K562 (cell line): Measurements from ENCODE around the gene KNCN. TPM values are rescaled to one million over a fixed set of nuclear protein-coding genes. Genes with fewer than 3 reads are reported as not detected.

ENCODE experiments used
- ATAC-seq: fragments of 200-7000 bp; cut with Tn5 transposase; 3 replicates; pipeline ENCODE4 v1.9.1; 2020; ENCODE audit warnings: moderate library complexity
- BruUV-seq: library from RNA; stranded (reverse); fragments of 400-500 nt; replicated peaks from 2 replicates; lab custom pipeline; 2021; lab: Mats Ljungman, UMichigan
- CTCF ChIA-PET: fragments of 300-600 bp; formaldehyde crosslinking; extraction: SDS; loops from one replicate; lab custom pipeline; 2021; ENCODE audit warnings: low intra/inter-chr PET ratio; lab: Yijun Ruan, JAX
- POLR2A ChIA-PET: fragments of 300-600, 350-650 bp; sonication (Branson Sonifier 250); formaldehyde crosslinking; extraction: SDS; loops from one replicate; lab custom pipeline; 2021; ENCODE audit warnings: antibody characterized with exemption, inconsistent platforms; lab: Yijun Ruan, JAX
- DNase-seq, 4 experiments: peaks; one replicate each; pipeline versions ENCODE4 v3.0.0 to v3.0.0-alpha.2; 2011 to 2018; ENCODE audit warnings: low spot score in 3 of 4, mixed read lengths in 3 of 4; ENCODE audit errors: extremely low read depth in 1 of 4
- FAIRE-seq: peaks from 2 replicates; lab custom pipeline; 2011; peaks lifted over from hg19 to GRCh38; lab: Jason Lieb, UNC
- H2AFZ ChIP-seq: 2 replicates; pipeline ENCODE4 v1.6.0; 2011; ENCODE audit warnings: low read depth, low read length, control low read depth, inconsistent platforms
- H3K27ac ChIP-seq: fragments of 200-600 bp; 3 replicates; pipeline ENCODE4 v1.8.0; 2011; ENCODE audit warnings: low read depth, mild to moderate bottlenecking, control low read depth, inconsistent platforms, low read length, moderate library complexity, mixed read lengths; ENCODE audit errors: extremely low read depth
- H3K27me3 ChIP-seq, 2 experiments: fragments of 300-600 bp in 1 of 2; 2 replicates in 1 of 2; 3 replicates in 1 of 2; pipeline versions ENCODE4 v1.6.0 to v1.8.0; 2011; ENCODE audit warnings: inconsistent platforms in 2 of 2, low read length in 2 of 2, mild to moderate bottlenecking in 1 of 2, mixed read lengths in 1 of 2, moderate library complexity in 1 of 2; ENCODE audit not compliant: control insufficient read depth in 2 of 2, insufficient read depth in 2 of 2
- H3K36me3 ChIP-seq: fragments of 300-600 bp; 3 replicates; pipeline ENCODE4 v1.8.0; 2011; ENCODE audit warnings: mild to moderate bottlenecking, low read length, inconsistent platforms; ENCODE audit not compliant: control insufficient read depth, insufficient read depth
- H3K4me1 ChIP-seq, 2 experiments: fragments of 200-600 bp in 1 of 2; replicated peaks in 1 of 2; 2 replicates in 1 of 2; 3 replicates in 1 of 2; pipeline versions ENCODE4 v1.5.1 to v1.8.0; 2011; ENCODE audit warnings: inconsistent platforms in 2 of 2, low read length in 2 of 2, mild to moderate bottlenecking in 1 of 2, mixed read lengths in 1 of 2, moderate library complexity in 1 of 2; ENCODE audit not compliant: control insufficient read depth in 2 of 2, insufficient read depth in 2 of 2
- H3K4me2 ChIP-seq: 2 replicates; pipeline ENCODE4 v1.6.1; 2011; ENCODE audit warnings: low read length, control low read depth, inconsistent platforms, mixed read lengths; ENCODE audit not compliant: insufficient read depth
- H3K4me3 ChIP-seq: fragments of 200-600 bp; sonication (generic), shearing (Covaris generic); 2 replicates; pipeline ENCODE4 v1.5.1; 2016; ENCODE audit warnings: control low read depth, inconsistent platforms
- H3K79me2 ChIP-seq: fragments of 200-600 bp; 3 replicates; pipeline ENCODE4 v1.8.0; 2011; ENCODE audit warnings: low read length, inconsistent platforms; ENCODE audit not compliant: control insufficient read depth, insufficient read depth
- H3K9ac ChIP-seq, 2 experiments: 2 replicates each; pipeline versions ENCODE4 v1.6.0 to v1.6.1; 2011; ENCODE audit warnings: low read depth in 2 of 2, low read length in 2 of 2, control low read depth in 1 of 2, inconsistent platforms in 1 of 2, mild to moderate bottlenecking in 1 of 2, mixed read lengths in 1 of 2; ENCODE audit not compliant: insufficient read depth in 1 of 2
- H3K9me1 ChIP-seq: one replicate; pipeline ENCODE4 v1.6.0; 2011; ENCODE audit warnings: inconsistent platforms, mild to moderate bottlenecking, low read length, moderate library complexity; ENCODE audit not compliant: control insufficient read depth, insufficient read depth
- H3K9me3 ChIP-seq: replicated peaks from 2 replicates; pipeline ENCODE4 v1.5.1; 2011; ENCODE audit warnings: low read depth, low read length, inconsistent platforms; ENCODE audit not compliant: control insufficient read depth, insufficient read depth
- H4K20me1 ChIP-seq: replicated peaks from 2 replicates; pipeline ENCODE4 v1.6.1; 2011; ENCODE audit warnings: low read length, inconsistent platforms, mixed read lengths; ENCODE audit not compliant: control insufficient read depth, insufficient read depth
- DNMT1 ChIP-seq: fragments of 450-650 bp; IDR thresholded peaks from 2 replicates; pipeline ENCODE4 v1.6.1; 2016; ENCODE audit warnings: antibody characterized with exemption, mild to moderate bottlenecking
- ELK1 ChIP-seq: sonication (generic); formaldehyde crosslinking; IDR thresholded peaks from 2 replicates; pipeline ENCODE4 v1.8.1; 2022; ENCODE audit warnings: missing genetic modification reagents
- ESRRB ChIP-seq: fragments of 250-450 bp; sonication (Bioruptor Pico); IDR thresholded peaks from 2 replicates; pipeline ENCODE4 v1.5.0; 2020; ENCODE audit warnings: mild to moderate bottlenecking, moderate library complexity, borderline replicate concordance
- IFI16 ChIP-seq: fragments of 250-450 bp; sonication (Bioruptor Pico); IDR thresholded peaks from 2 replicates; pipeline ENCODE4 v2.1.2; 2022; ENCODE audit warnings: mild to moderate bottlenecking, inconsistent platforms
- MLX ChIP-seq, 2 experiments: fragments of 450-650 bp in 1 of 2; sonication (generic) in 1 of 2; formaldehyde crosslinking; conservative IDR thresholded peaks; 2 replicates each; pipeline versions ENCODE4 v1.4.0 to v1.8.1; 2020 to 2022; ENCODE audit warnings: mild to moderate bottlenecking in 1 of 2, missing genetic modification reagents in 1 of 2
- PTRF ChIP-seq: fragments of 450-650 bp; IDR thresholded peaks from 2 replicates; pipeline ENCODE4 v1.6.1; 2016; ENCODE audit warnings: mild to moderate bottlenecking, missing genetic modification characterization, missing compliant biosample characterization
- RBM17 ChIP-seq: fragments of 200-400 bp; formaldehyde crosslinking; IDR thresholded peaks from 2 replicates; pipeline ENCODE4 v1.6.1; 2017; ENCODE audit warnings: low read depth, mild to moderate bottlenecking, low read length, borderline replicate concordance
- RBM34 ChIP-seq: fragments of 200-400 bp; formaldehyde crosslinking; IDR thresholded peaks from 2 replicates; pipeline ENCODE4 v1.6.1; 2018; ENCODE audit warnings: low read length, borderline replicate concordance; ENCODE audit not compliant: insufficient read depth
- ZBTB1 ChIP-seq: sonication (generic); formaldehyde crosslinking; IDR thresholded peaks from 2 replicates; pipeline ENCODE4 v1.8.1; 2023; ENCODE audit warnings: missing genetic modification reagents, low read depth, mild to moderate bottlenecking, borderline replicate concordance
- ZNF551 ChIP-seq: fragments of 250-450 bp; sonication (Bioruptor Pico); IDR thresholded peaks from 2 replicates; pipeline ENCODE4 v1.5.0; 2021; ENCODE audit warnings: mild to moderate bottlenecking, moderate library complexity
- ZNF764 ChIP-seq: fragments of 250-450 bp; sonication (Bioruptor Pico); IDR thresholded peaks from 2 replicates; pipeline ENCODE4 v1.4.0; 2020; ENCODE audit warnings: low read depth, mild to moderate bottlenecking, moderate library complexity
- WGBS: fragments of 100-300 bp; shearing (Covaris generic); methylation state at CpG from one replicate; pipeline ENCODE4 v1.1.6; 2016; ENCODE audit warnings: low coverage, mixed read lengths; ENCODE audit not compliant: insufficient coverage; ENCODE audit errors: missing lambda C conversion rate; 5-methylcytosine and 5-hydroxymethylcytosine counted together
- in situ Hi-C: fragments of 300-500 bp; cut with MboI; formaldehyde crosslinking; loops from 4 replicates; pipeline ENCODE4 v1.15.0; 2018; ENCODE audit warnings: inconsistent platforms, mixed read lengths
- intact Hi-C: fragments of 100-400 bp; cut with micrococcal nuclease; formaldehyde crosslinking; loops from 2 replicates; pipeline ENCODE4 v1.14.2; 2022
- polyA plus RNA-seq, 8 experiments: library from polyadenylated mRNA; depleted of rRNA in 4 of 8; stranded (reverse) in 5 of 8; unstranded in 3 of 8; fragments of >200 nt; fragmentation: Nextera tagmentation in 2 of 8; fragmentation: Illumina TruSeq in 1 of 8; extraction: Ambion mirVana in 2 of 8; extraction: Trizol in 1 of 8; gene quantifications; 2 replicates each; pipeline versions ENCODE4 v1.2.1 to v1.2.3, GENCODE V29; 2011 to 2014; ENCODE audit warnings: inconsistent platforms in 1 of 8, missing spikeins in 1 of 8
- total RNA-seq, 7 experiments: library from RNA; depleted of rRNA in 6 of 7; stranded (reverse); fragments of >200 nt in 6 of 7; fragmentation: Illumina TruSeq in 2 of 7; extraction: Trizol in 2 of 7; gene quantifications; 2 replicates each; pipeline versions ENCODE4 v1.2.1 to v1.2.3, GENCODE V29; 2011 to 2021; ENCODE audit warnings: low replicate concordance in 1 of 7

The KNCN gene
- total and polyA plus RNA-seq, 9 of the 15 experiments (the other 6 are each of a cell fraction or from before 2014, with no cell fraction given) = not detected

- ATAC-seq (no peak), FAIRE-seq (no peak), DNase-seq (no peak)
- Histone ChIP-seq H3K4me2 (no peak overlapping the region), H4K20me1 (0 out of 2 replicates have a peak, but pooled peaks cover 4% of the 10 kb centered on the region), H2AFZ (no peak overlapping the region), H3K4me3 (no peak overlapping the region), H3K27me3 (no peaks in the 10 kb centered on the region), H3K36me3 (peaks cover 70% of the 10 kb centered on the region), H3K9ac (no peak overlapping the region), H3K79me2 (no peaks in the 10 kb centered on the region), H3K4me1 (peaks cover 10 to 36% of the 10 kb centered on the region in 2 experiments; a peak in 4 of 5 replicates), H3K27ac (no peak overlapping the region), H3K9me1 (no peaks in the 10 kb centered on the region), H3K9me3 (no peaks in the 10 kb centered on the region)
- CTCF ChIA-PET = no interaction called here
- POLR2A ChIA-PET = no interaction called here
- intact Hi-C loops = no loop called here
- BruUV-seq = no TSS peak
- 88% methylated on average over 12 of the region's 12 CpGs for WGBS
- in situ Hi-C loops = no loop called here
- no peak for TF ChIP-seq PTRF (tag)
- no peak for TF ChIP-seq ZBTB1 (CRISPR knock-in tag)
- TF ChIP-seq RBM34 = no peak
- no peak for TF ChIP-seq MLX (CRISPR knock-in tag; conservative IDR thresholded peaks at IDR 0.05)
- TF ChIP-seq ESRRB (CRISPR knock-in tag) = no peak
- TF ChIP-seq ZNF551 = no peak
- no peak for TF ChIP-seq ELK1
- TF ChIP-seq RBM17 = no peak
- TF ChIP-seq IFI16 (CRISPR knock-in tag) = no peak
- TF ChIP-seq DNMT1 = no peak
- TF ChIP-seq ZNF764 (CRISPR knock-in tag) = no peak
These were observed 34.0 kb upstream of the KNCN start for GRCh38 chr1:46585312-46585938.
